DMS153 (cell line): Measurements from ENCODE around the gene BCCIP.

Source experiments
- DNase-seq: peaks from one replicate; lab custom pipeline; 2025; lab: John Stamatoyannopoulos, UW

Gene BCCIP

DNA sequence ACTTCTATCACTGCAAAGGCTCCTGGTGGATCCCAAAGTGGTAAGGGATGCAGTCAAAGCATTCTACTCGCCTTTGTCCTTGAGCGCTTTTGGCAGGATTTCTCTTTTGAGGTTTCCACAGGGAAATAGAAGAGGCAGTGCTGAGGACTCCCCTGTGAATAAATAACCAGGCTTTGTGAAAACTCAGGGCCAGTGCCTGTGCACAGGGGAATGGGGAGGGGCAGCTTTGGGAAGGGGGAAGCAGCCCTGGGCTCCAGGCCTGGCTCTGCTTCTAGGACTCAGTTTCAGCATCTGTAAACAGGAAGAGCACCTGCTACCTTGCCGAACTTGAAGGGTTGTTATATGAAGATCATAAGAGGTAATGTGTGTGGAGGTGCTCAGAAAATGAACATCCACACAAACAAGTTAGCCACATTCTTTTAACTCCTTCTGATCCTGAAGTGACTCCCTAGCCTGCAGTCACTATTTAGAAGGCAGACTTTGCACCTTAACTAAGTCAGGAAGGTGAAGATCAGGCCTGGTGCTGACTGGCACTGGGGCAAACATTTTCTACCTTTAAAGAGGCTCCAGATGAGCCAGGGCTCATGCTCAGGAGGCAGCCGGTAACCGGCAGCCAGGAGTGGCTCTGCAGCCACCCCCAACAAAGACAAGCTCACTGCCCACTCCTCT, 25.2 kb upstream of the BCCIP start:
- DNase-seq = peak; percentile 6

DNA sequence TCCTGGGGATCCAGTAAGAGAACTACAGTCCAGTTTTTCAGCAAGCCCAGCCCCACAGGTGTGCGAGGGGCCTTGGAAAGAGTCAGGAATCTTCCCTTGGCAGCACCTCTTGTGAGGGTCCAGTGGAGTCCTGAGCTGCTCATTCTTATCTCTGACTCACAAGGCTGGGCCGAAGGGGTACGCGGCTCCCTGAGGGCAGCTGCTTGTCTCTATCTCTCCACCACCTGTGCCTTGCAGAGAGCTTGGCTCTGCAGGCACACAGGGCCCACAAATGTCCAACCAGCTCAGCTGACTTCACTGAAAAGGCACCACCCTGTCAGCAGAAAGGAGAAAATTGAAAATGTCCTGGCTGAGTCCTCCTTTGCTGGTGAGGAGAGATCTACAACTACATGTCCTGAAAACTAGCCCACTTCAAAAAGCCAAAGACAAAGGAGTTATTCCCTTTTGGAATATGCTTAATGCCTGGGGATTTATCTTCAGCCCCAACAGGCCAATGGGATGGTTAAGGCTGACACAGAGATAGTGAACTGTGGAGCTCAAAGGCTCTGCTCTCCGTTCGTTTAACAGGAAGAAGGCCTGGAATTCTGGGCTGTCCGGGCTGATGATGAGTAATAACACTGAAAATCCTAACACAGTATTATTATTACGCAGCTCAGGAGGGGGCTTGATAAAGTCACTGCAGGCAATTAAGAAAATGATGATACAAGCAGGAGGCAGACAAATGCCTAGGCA, 23.7 kb upstream of the BCCIP start:
- no peak for DNase-seq

DNA sequence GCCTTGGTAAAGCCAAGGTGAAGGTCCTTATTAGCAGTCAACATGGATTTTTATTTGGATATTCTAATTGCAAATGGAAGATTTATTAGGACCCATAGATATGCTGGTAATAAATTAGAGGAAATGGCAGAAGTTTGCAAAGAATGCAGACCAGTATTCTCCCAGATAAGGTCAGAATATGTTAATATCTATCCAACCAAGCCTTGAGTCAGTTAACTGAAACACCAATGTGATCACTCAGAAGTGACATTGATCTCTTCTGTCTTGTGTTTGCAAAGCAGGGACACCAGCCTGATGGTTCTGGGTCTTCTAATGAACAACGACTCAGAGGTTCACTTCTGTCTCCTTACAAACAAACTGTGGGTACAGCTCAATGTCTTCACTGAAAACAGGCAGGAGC, 21.8 kb upstream of the BCCIP start:
- DNase-seq = no peak

DNA sequence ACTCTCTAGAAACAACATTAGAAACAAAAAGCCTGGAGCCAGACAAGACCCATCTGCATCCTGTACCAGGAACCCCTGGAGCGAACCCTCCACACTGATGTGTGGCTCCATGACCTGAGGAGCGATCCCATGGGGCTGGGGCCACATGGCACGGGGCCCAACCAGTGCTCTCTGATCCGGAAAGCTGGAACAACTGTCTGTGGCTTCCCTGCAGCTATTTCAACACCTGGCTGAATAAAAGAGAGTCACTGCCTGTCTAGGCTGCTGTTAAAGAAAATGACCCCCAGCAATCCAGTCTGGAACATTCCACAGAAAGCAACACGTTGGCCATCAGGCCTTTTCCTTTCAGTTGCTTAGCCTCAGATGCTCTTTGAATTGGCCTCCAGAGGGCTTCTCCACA, 21.2 kb upstream of the BCCIP start:
- no peak for DNase-seq

DNA sequence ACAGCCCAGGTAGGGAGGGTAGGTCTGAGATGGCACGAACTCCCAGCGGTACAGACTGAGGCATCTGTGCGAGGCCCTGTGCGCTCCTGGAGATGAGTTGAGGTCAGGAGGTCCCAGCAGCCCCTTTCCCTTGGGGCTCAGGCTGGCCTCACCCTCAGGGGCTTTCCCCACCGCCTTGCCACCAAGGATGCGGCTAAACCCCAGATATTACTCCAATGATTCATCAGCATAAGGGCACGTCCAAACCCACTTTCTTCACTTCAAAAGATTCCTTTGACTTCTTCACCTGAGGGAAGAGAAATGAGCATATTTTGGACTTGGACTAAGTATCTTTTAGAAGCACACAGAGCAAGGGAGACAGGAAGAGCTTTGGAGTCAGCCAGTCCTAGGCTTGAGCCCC, 20.6 kb upstream of the BCCIP start:
- DNase-seq = no peak

DNA sequence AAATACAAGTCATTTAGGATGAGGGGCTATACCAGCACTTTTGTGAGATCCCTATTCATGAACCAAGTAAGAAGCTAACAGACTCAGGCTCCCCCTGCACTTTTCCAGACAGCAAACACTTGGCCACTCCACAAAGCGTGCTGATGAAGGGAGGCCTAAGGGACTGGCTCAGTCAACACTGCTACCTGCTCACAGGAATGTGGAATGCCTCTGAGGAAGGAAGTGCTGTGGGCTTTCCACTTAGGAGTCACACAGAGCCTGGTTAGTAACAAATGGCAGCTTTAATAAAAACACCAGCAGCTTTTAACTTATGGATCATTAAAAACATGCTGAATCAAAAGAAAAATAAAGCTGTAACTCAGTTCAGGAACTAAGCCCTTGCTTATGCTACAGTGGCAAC, 15.3 kb upstream of the BCCIP start:
- no peak for DNase-seq

DNA sequence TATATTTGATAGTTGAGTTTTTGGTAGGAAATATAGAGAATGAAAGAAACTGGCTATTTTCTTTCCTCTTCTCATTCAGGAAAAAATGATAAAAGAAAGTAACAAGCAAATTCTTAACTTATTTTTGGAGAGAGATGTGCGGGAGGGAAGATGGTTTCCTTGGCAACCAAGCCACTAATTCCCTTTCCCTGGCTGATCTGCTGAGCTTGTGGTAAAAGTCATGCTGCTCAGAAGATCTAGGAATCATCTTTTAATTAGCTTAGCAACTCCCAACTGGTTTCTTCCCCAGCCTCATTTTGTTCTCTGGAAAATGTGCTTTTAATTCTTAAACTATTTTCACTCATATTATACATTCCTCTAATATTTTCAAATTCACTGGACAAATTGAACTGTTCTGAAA, 12.1 kb upstream of the BCCIP start:
- no peak for DNase-seq

DNA sequence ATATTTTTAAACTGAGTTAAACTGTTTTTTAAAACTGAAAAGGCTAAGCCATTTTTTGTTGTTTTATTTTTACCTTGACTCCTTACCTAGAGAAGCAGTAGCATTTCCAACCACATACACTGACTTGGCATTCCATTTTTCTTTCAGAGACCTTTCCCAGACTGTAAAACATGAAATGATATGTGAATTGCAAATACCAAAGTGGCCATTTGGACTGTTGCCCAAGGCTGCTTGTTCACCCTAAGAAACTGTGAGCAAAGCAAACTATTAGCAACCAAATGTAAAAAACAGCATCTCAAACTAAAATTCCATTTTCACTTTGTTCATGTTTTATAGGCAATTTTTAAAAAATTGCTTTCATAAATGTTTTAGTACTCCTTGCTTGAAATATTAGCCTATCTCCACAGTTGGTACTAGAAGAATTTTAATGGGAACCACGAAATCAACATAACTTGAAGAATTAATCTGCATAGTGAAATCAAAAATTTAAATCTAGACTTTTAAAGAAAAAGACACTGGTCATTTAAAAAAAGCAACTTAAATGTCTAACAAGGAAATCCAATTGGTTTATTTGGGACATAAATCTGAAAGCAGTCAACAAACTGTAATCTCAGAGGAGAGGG, 11.1 kb upstream of the BCCIP start:
- DNase-seq = no peak

DNA sequence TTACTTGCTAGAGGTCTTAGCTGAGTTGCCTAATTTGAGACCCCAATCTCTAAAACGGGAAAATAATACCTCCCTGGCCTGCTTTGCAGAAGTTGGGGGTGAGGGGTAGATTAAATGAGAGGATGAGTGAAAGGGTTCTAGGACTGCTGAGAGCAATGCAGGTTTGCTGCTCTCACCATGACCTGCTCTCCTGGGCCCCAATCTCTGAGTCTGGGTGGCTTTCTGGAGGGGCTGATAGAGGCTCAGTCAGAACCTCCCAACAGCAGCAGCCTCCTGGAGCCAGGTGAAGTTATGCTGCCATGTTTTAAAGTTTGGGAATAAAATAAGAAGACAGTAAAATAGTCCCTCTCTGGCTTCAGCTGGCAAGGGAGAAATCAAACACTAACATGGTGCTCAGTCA, 7.6 kb upstream of the BCCIP start:
- DNase-seq = no peak

DNA sequence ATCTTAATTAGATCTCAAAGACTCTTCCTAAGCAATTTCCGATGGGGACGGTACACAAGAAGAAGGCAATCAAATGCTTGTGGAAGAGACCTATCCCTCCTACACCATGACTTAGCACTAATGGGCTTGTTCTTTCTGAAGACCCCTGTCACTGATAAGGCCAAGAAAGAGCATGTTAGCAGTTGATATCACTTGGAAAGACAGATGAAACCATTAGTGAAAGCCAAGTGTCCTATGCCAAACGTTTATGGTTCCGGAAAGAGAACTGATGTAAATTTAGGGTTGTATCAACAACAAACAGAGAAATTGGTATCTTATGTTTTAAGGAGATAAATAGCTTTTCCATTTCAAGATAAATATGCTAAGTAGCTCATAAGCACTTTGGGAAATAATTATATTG, 6.8 kb upstream of the BCCIP start:
- DNase-seq = no peak

DNA sequence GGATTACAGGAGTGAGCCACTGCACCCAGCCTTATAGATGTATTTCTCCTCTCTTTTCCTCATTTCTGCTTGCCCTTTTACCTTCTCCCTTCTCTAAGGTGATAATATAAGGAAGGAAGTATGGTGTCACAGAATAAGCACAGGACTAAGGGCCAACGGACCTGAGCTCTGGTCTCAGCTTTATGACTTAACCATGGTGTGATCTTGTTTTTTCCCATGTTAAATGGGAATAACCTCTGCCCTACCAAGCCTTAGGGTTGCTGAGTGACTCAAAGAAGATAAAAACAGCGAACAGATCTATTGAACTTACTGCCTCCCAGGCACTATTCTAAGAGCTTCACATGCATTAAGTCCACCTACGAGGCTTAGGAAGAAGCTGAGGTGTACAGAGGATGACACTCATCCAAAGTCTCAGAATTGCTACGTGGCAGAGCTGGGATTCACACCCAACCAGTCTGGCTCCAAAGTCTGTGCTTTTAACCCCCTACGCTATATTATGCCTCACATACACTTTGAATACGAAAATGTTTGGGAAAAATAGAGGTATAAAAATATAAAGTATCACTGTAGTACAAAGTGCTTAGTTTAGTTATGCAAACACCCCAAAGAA, 5.9 kb upstream of the BCCIP start:
- no peak for DNase-seq

DNA sequence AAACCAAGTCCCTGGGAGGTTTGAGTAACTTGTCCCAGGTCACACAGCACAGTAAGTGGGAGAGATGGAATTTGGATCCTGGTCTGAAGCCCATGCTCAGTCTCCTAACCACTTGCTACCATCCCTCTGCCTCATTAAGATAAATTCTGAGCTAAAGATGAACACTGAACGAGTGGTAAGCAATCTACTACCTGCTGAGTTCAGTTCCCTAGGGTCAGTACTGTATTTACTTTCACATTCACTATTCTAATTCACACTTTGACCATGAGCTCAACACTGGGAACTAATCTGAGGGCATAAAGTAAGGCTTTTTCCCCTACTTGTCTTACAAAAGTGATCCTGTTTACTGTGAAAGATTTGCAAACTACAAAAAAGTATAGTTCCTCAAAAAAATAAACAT, 2.6 kb upstream of the BCCIP start:
- no peak for DNase-seq

DNA sequence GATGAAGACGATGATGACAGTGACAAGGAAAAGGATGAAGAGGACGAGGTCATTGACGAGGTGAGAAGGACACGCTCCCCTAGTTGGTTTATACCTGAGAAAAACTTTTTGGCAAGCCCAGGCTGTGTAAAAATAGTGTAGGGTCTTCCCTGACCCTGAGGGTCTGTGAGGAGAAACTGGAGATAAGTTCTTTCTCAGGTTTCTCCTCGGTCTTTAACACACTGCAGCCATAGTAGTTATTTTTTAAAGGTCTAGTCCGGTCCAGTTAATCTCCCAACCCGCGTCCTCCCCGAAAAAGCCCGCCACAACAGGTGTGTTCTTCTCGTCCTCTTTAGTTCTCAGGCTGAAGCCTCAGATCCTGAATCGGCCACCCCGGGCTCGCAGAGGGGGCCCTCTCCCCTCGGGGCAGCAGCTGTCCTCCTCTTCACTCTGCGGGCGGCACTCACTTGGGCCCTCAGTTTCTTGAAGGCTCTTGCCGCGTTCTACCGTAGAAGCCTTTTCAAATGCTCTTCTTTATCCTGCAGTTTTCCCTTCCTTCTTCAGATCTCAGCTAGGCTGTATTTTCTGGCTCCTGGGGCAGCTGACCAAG, 411 bp downstream of the BCCIP start:
- no peak for DNase-seq

DNA sequence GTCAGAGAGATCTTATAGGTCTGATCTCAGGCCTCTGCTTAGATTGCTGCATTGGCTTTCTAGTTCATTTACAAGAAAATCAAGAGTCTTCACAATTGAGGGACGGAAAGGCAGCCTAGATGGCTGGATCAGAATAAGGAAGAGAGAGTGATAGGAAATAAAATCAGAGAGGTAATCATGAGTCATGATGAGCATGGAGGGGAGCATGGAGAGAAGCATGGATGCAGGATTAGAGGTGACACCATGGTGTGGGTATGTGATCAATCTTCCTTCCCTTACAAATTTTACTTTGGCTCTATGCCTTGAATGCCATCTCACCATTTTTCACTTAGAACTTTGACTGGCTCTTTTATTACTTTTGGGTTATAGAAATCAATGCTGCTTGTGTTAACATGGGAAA, 1.4 kb downstream of the BCCIP start:
- no peak for DNase-seq

DNA sequence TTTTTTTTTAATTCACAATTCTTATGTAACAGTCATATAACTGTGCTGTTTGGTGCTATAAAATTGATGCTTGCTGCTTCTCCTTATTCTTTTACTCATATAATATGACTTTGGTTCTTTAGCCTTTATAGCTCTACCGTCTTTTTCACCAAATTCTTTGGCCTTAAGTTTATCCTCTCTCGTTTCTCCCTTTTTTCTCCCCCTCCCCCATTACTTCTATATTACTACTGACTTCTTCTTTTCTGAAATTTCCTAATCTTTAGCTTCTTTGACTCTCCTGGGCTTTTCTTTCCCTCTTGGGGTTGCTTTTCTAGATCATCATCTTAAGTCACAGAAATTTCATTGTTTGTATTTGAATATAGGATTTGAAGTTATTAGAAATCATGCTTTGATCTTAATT, 3.8 kb downstream of the BCCIP start:
- no peak for DNase-seq

DNA sequence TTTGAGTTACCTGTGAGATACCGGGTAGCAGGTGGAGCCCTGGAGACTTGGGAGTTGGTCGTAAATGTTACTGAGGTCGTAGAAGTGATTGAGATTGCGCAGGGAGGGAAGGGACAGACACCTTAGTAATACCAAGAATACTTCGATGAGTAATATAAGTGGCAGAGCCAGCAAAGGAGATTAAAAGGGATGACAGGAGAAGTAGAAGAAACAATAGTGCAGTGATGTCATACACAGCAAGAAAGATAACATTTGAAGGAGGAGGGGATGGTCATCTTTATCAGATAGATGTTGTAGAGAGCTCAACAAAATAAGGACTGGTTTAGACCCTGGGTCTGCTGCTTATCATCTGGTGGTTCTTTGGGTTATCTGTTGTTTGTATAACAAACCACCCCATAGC, 5.0 kb downstream of the BCCIP start:
- DNase-seq = no peak

DNA sequence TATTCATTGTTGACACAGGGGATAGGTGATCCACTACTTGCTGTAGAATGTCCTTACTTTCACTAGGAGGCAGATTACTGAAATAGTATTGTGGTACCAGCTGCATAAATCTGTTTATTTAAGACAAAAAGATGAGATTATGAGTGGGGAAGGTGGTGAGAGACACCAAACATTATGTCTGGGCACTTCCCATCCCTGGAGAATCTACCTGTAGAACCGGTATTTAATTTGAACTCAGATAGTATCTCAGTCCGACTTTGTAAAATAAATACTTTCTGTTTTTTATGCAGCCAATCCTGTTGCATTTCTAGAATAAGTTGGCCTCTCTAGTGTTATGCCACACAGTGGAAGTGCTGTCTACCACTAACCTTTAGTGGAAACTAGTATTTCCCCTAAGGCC, 13.4 kb downstream of the BCCIP start:
- no peak for DNase-seq

DNA sequence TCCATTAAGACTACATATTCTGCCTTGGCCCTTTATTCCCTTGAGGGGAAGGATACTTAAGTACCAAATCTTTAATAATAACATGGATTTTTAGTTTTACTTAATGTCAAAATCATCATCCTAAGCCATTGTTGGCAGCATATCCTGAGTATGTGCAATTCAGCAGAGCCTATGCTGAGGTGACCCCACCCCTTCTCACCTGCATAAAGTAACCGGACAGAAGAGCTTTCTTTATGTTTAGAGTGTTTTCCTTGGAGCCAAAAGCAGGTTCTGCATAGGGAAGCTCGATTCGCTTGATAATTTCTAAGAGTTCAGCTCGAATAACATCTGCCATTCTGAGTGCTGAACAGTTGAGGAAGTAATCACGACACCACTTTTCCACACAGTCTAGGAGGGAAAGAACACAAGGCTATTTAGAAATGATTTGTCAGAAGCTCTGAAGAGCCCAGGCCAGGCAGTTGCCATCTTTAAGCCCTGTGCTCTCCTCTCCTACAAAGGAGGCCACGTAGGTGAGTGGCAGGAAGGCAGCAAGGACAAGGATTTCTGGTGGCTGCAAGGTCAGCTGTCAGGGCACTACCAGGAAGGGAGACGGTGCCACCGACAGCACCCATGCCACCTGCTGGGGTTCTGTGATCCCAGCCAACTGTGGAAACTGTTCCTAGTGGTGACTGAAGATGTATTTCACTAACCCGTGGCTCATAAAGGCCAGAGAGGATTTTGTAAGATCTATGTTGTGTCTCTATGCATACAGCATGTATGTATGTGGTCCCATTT, 15.6 kb downstream of the BCCIP start:
- peak; percentile 27 for DNase-seq

DNA sequence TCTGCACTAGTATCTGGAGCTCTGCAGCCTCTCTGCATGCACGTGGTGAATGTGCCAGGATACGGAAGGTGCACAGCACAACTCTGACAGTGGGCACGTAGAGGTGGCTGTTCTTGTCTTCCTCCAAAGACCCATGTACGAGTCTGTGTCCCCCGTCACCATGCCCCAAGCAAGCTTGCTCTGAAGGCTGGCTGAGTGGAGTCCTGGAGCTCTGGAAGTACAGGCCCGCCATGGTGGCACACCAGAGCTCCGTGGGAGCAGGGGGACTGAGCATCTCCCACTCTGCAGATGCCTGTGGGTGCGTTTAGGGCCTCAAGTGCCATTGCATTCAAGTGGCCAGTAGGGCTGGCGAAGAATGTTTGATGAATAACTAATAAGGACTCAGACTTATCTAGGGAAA, 17.1 kb downstream of the BCCIP start:
- DNase-seq = no peak

DNA sequence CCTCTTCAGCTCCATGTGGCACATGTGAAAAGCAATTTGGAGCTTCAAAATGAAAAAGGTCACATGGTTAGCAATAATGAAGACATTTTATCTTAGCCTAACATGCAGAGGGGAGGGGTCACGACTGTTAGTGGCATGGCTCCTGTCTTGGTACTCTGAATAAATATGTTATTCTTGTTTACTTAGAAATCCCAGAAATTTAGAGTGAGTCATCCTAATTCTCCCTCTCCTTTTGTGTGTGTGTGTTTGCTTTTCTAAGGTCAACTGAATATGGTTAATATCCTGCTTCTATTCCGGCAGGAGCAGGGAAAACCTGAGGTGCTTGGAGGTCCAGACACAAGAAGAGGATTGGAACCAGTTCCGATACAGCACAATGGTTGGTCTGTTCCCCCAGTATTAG, 17.6 kb downstream of the BCCIP start:
- DNase-seq = peak; percentile 34

DNA sequence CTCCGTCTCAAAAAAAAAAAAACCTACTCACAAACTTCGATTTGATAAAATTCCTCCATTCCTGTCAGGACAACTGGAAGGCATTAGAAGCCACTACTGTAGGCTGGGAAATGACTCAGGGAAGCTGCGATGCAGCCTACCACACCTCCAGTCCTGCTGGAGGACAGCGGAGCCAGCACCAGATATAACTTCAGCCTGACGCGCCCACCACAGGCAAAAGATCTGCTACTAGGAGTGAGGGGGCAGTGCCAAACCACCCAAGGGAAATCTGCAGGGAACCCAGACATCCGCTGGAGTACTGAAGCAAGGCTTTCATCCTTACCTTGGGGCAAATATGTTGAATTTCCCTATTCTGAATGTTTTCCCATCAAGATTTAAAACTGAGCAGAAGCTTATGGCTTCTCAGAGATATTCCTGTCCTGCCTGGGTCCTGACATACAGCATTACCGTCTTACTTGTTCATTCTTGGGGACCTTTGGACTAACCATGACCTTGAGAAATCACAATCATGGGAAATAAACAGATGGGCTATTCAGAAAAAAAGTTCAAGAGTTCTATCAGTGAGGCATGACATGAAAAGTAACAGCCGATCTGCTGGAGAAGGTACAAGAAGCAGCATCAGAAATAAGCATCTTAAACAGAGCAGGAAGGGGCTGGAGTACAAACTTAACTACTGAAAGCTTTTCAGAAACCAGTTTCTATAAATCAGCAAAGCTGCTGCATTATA, 20.4 kb downstream of the BCCIP start:
- DNase-seq = no peak
